ENCODE results near the gene C16orf92.

GRCh38 chr16:29986231-29986630 lies 36.8 kb upstream of the C16orf92 start:
- TF ChIP-seq, protein P1, sequence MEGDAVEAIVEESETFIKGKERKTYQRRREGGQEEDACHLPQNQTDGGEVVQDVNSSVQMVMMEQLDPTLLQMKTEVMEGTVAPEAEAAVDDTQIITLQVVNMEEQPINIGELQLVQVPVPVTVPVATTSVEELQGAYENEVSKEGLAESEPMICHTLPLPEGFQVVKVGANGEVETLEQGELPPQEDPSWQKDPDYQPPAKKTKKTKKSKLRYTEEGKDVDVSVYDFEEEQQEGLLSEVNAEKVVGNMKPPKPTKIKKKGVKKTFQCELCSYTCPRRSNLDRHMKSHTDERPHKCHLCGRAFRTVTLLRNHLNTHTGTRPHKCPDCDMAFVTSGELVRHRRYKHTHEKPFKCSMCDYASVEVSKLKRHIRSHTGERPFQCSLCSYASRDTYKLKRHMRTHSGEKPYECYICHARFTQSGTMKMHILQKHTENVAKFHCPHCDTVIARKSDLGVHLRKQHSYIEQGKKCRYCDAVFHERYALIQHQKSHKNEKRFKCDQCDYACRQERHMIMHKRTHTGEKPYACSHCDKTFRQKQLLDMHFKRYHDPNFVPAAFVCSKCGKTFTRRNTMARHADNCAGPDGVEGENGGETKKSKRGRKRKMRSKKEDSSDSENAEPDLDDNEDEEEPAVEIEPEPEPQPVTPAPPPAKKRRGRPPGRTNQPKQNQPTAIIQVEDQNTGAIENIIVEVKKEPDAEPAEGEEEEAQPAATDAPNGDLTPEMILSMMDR (IDR thresholded peaks at IDR 0.05; ENCODE audit: extremely low read depth in 1 of 2, insufficient read depth in 1 of 2, low read depth in 1 of 2, low read length in 2 of 2), result no peak
- TF ChIP-seq GATA2 (IDR thresholded peaks at IDR 0.05; ENCODE audit: insufficient read depth, insufficient read length, low read depth, low read length) (no peak), POLR2A (IDR thresholded peaks at IDR 0.05; ENCODE audit: low read depth, low read length) (no peak)

All from endothelial cell of umbilical vein (primary cell).